Prostate gland (tissue), 2 donors: ENCODE data around the gene SNRNP27. TPM values are rescaled to one million over a fixed set of nuclear protein-coding genes. Genes with fewer than 3 reads are reported as not detected.
A peak's percentile ranks its signal among the peaks of the same experiment; 100 is the strongest.

Experiments
- DNase-seq: peaks from one replicate; pipeline ENCODE4 v3.0.0-alpha.2; 2019; ENCODE audit warnings: low spot score
- H3K27ac ChIP-seq, 2 donors: fragments of 200-600 bp; sonication (generic); 2 replicates each; pipeline ENCODE4 v1.5.1; 2017 to 2019
- H3K27me3 ChIP-seq: fragments of 200-600 bp; sonication (generic); replicated peaks from 2 replicates; pipeline ENCODE4 v1.5.1; 2019; ENCODE audit not compliant: insufficient read depth
- H3K36me3 ChIP-seq, 2 donors: fragments of 200-600 bp; sonication (generic); 1 replicate in 1 of 2; 2 replicates in 1 of 2; pipeline versions ENCODE4 v1.5.1 to v1.8.1; 2017 to 2019
- H3K4me1 ChIP-seq: fragments of 200-600 bp; sonication (generic); replicated peaks from 2 replicates; pipeline ENCODE4 v1.5.1; 2019
- H3K4me3 ChIP-seq, 2 donors: fragments of 200-600 bp; sonication (generic); 2 replicates each; pipeline ENCODE4 v1.5.1; 2017 to 2019
- H3K9me3 ChIP-seq: fragments of 200-600 bp; sonication (generic); 2 replicates; pipeline ENCODE4 v1.5.1; 2017
- CTCF ChIP-seq, 4 experiments: fragments of 200-600 bp in 2 of 4; fragments of 450-650 bp in 2 of 4; sonication (generic) in 2 of 4; IDR thresholded peaks; 1 replicate in 3 of 4; 2 replicates in 1 of 4; pipeline ENCODE4 v1.5.1; 2016 to 2019; ENCODE audit warnings: antibody characterized with exemption in 4 of 4, mild to moderate bottlenecking in 2 of 4, moderate library complexity in 2 of 4
- POLR2A ChIP-seq: fragments of 450-650 bp; IDR thresholded peaks from one replicate; pipeline ENCODE4 v1.6.1; 2016; ENCODE audit warnings: antibody characterized with exemption, mild to moderate bottlenecking
- POLR2AphosphoS5 ChIP-seq: sonication (generic); formaldehyde crosslinking; IDR thresholded peaks from one replicate; pipeline ENCODE4 v1.6.1; 2017; ENCODE audit warnings: antibody characterized with exemption
- WGBS: methylation state at CpG from one replicate; pipeline ENCODE4 v1.1.5; 2018; 5-methylcytosine and 5-hydroxymethylcytosine counted together
- intact Hi-C: fragments of 100-400 bp; cut with DNase I; formaldehyde crosslinking; loops from one replicate; pipeline ENCODE4 v1.14.2; 2022
- total RNA-seq, 2 donors: library from RNA; depleted of rRNA; stranded (reverse); fragments of >200 nt; gene quantifications; one replicate each; pipeline ENCODE4 v1.1.0, GENCODE V29; 2016

Gene SNRNP27
- total RNA-seq, 2 donors from 2014 or later: 52.1 to 69.1 TPM

GRCh38 chr2:69917852-69918251, 24.1 kb downstream of the SNRNP27 start:
- Histone ChIP-seq H3K36me3 (no peaks in the 10 kb centered on the region), H3K27me3 (no peaks in the 10 kb centered on the region), H3K27ac (no peak overlapping the region), H3K4me1 (no peaks in the 10 kb centered on the region), H3K4me3 (no peak overlapping the region), H3K9me3 (no peaks in the 10 kb centered on the region)
- 72% methylated on average over 3 of the region's 3 CpGs for WGBS
- TF ChIP-seq CTCF (IDR thresholded peaks at IDR 0.05): no peak
- peak; percentile 29 for TF ChIP-seq POLR2A
- TF ChIP-seq POLR2AphosphoS5: peak; percentile 25
- no peak for DNase-seq
- intact Hi-C loops: no loop called here

GRCh38 chr2:69918401-69918800, 24.6 kb downstream of the SNRNP27 start:
- Histone ChIP-seq H3K36me3 (no peaks in the 10 kb centered on the region), H3K9me3 (no peaks in the 10 kb centered on the region), H3K4me3 (no peak overlapping the region), H3K27me3 (no peaks in the 10 kb centered on the region), H3K27ac (no peak overlapping the region), H3K4me1 (no peaks in the 10 kb centered on the region)
- no peak for DNase-seq
- intact Hi-C loops: no loop called here
- TF ChIP-seq POLR2A (no peak), POLR2AphosphoS5 (no peak), CTCF (IDR thresholded peaks at IDR 0.05) (no peak)
- WGBS: 38% methylated on average over 3 of the region's 3 CpGs

GRCh38 chr2:69923116-69923515, 29.4 kb downstream of the SNRNP27 start:
- no peak for TF ChIP-seq POLR2A
- TF ChIP-seq CTCF (IDR thresholded peaks at IDR 0.05): no peak
- TF ChIP-seq POLR2AphosphoS5: no peak
- H3K27ac ChIP-seq: no peak overlapping the region
- DNase-seq: no peak
- H3K4me3 ChIP-seq: no peak overlapping the region
- intact Hi-C loops: no loop called here
- 94% methylated on average over 3 of the region's 3 CpGs for WGBS
- no peaks in the 10 kb centered on the region for H3K27me3 ChIP-seq
- H3K9me3 ChIP-seq: no peaks in the 10 kb centered on the region
- H3K36me3 ChIP-seq: no peaks in the 10 kb centered on the region
- H3K4me1 ChIP-seq: no peaks in the 10 kb centered on the region

GRCh38 chr2:69926849-69927515, 33.2 kb downstream of the SNRNP27 start:
- no peak overlapping the region for H3K27ac ChIP-seq
- H3K4me1 ChIP-seq: no peaks in the 10 kb centered on the region
- H3K36me3 ChIP-seq: no peaks in the 10 kb centered on the region
- H3K4me3 ChIP-seq: no peak overlapping the region
- H3K27me3 ChIP-seq: no peaks in the 10 kb centered on the region
- DNase-seq: no peak
- intact Hi-C loops: no loop called here
- 62% methylated on average over 3 of the region's 3 CpGs for WGBS
- H3K9me3 ChIP-seq: no peaks in the 10 kb centered on the region
- TF ChIP-seq POLR2A (no peak), CTCF (IDR thresholded peaks at IDR 0.05) (no peak), POLR2AphosphoS5 (no peak)

- H3K9me3 ChIP-seq: no peaks in the 10 kb centered on the region
- H3K36me3 ChIP-seq: peaks cover 0 to 3% of the 10 kb centered on the region in 2 donors
- no peak for DNase-seq
- intact Hi-C loops: no loop called here
- 77% methylated on average over 7 of the region's 7 CpGs for WGBS
- no peak overlapping the region for H3K27ac ChIP-seq
- no peaks in the 10 kb centered on the region for H3K4me1 ChIP-seq
- TF ChIP-seq POLR2A: no peak
- TF ChIP-seq CTCF (IDR thresholded peaks at IDR 0.05): no peak
- TF ChIP-seq POLR2AphosphoS5: no peak
- no peaks in the 10 kb centered on the region for H3K27me3 ChIP-seq
- no peak overlapping the region for H3K4me3 ChIP-seq
These were observed 38.3 kb downstream of the SNRNP27 start for GRCh38 chr2:69931832-69932595.
